ENCODE results near the gene C5AR1.
A peak's percentile ranks its signal among the peaks of the same experiment; 100 is the strongest.
"Not testable (repeated sequence)": the region's sequence is repeated elsewhere in the genome, so short reads cannot be mapped to it uniquely, and the experiment has no call there.

Gene C5AR1
- long read RNA-seq, transcript C5AR1-201 (2 exons, 2,311 nt): major isoform, 7 of 9 reads
- long read RNA-seq, partial matches to known transcripts: 0 of 9 reads
- long read RNA-seq, other reads (novel, unspliced or antisense): 2 of 9 reads

GRCh38 chr19:47309608-47310007 is at the start of gene C5AR1:
TSS of gene C5AR1 (plus strand) at chr19:47309861. CDS start at chr19:47309896, 35 bp downstream.
- peak in 1 of 2 experiments; percentile 54 for DNase-seq (ENCODE audit: low read depth in 1 of 2, low spot score in 1 of 2)
- peak within 1 kb of the TSS; percentile 15 for H3K4me3 ChIP-seq (replicated peaks; ENCODE audit: insufficient read depth, low read length)
- H3K27ac ChIP-seq (replicated peaks): peak within 1 kb of the TSS; percentile 26
- no peaks in the 10 kb centered on the region for H3K27me3 ChIP-seq (ENCODE audit: insufficient read depth, poor library complexity, severe bottlenecking)
- TF ChIP-seq POLR2AphosphoS5 (IDR thresholded peaks at IDR 0.05; ENCODE audit: low read depth): no peak
- TF ChIP-seq CTCF (IDR thresholded peaks at IDR 0.05; ENCODE audit: insufficient read depth, low read length): no peak
- no peak for TF ChIP-seq GABPA (IDR thresholded peaks at IDR 0.05; ENCODE audit: low read depth)
- no peak for TF ChIP-seq SPI1 (IDR thresholded peaks at IDR 0.05; ENCODE audit: borderline replicate concordance, low read depth)
- no peak for TF ChIP-seq REST (IDR thresholded peaks at IDR 0.05; ENCODE audit: insufficient replicate concordance, low read depth)

- no peaks in the 10 kb centered on the region for H3K27me3 ChIP-seq (ENCODE audit: insufficient read depth, poor library complexity, severe bottlenecking)
- TF ChIP-seq CTCF (IDR thresholded peaks at IDR 0.05; ENCODE audit: insufficient read depth, low read length) (no peak), GABPA (IDR thresholded peaks at IDR 0.05; ENCODE audit: low read depth) (no peak), SPI1 (IDR thresholded peaks at IDR 0.05; ENCODE audit: borderline replicate concordance, low read depth) (no peak), POLR2AphosphoS5 (IDR thresholded peaks at IDR 0.05; ENCODE audit: low read depth) (no peak), REST (IDR thresholded peaks at IDR 0.05; ENCODE audit: insufficient replicate concordance, low read depth) (no peak)
- DNase-seq (ENCODE audit: low read depth in 1 of 2, low spot score in 1 of 2): no peak
- H3K4me3 ChIP-seq (replicated peaks; ENCODE audit: insufficient read depth, low read length): no peak overlapping the region
- no peak overlapping the region for H3K27ac ChIP-seq (replicated peaks)
Measured at GRCh38 chr19:47260476-47260875, 49.2 kb upstream of the C5AR1 start.

- TF ChIP-seq POLR2AphosphoS5 (IDR thresholded peaks at IDR 0.05; ENCODE audit: low read depth) (peak; percentile 96), SPI1 (IDR thresholded peaks at IDR 0.05; ENCODE audit: borderline replicate concordance, low read depth) (peak; percentile 75; the same call in 1 of the 2 replicates)
- DNase-seq (ENCODE audit: low read depth in 1 of 2, low spot score in 1 of 2): peak; percentile 85 to 93
- not testable (repeated sequence) for H3K27me3 ChIP-seq (ENCODE audit: insufficient read depth, poor library complexity, severe bottlenecking); H3K4me3 ChIP-seq (replicated peaks; ENCODE audit: insufficient read depth, low read length)
- peak overlapping the region; percentile 56 for H3K27ac ChIP-seq (replicated peaks)
Measured at GRCh38 chr19:47261946-47262793, 47.5 kb upstream of the C5AR1 start.

- Histone ChIP-seq H3K27ac (replicated peaks) (no peak overlapping the region), H3K27me3 (ENCODE audit: insufficient read depth, poor library complexity, severe bottlenecking) (no peaks in the 10 kb centered on the region), H3K4me3 (replicated peaks; ENCODE audit: insufficient read depth, low read length) (no peak overlapping the region)
- no peak for DNase-seq (ENCODE audit: low read depth in 1 of 2, low spot score in 1 of 2)
- no peak for TF ChIP-seq GABPA (IDR thresholded peaks at IDR 0.05; ENCODE audit: low read depth)
- TF ChIP-seq CTCF (IDR thresholded peaks at IDR 0.05; ENCODE audit: insufficient read depth, low read length): no peak
Measured at GRCh38 chr19:47264629-47265028, 45.0 kb upstream of the C5AR1 start.
